K562 (cell line): ENCODE results near the gene CDCA5.

Experiments used
- SIN3A ChIP-seq, 2 experiments: fragments of 150-350 bp in 1 of 2; IDR thresholded peaks; 2 replicates each; pipeline ENCODE4 v1.6.1; 2011 to 2016; ENCODE audit warnings: borderline replicate concordance in 2 of 2, low read depth in 2 of 2, low read length in 2 of 2, mild to moderate bottlenecking in 2 of 2, moderate library complexity in 2 of 2; ENCODE audit not compliant: control insufficient read depth in 1 of 2
- TF ChIP-seq, protein P1 (sequence below), 2 experiments: fragments of 450-650 bp; IDR thresholded peaks; 2 replicates each; pipeline ENCODE4 v1.6.1; 2016; ENCODE audit warnings: mild to moderate bottlenecking in 2 of 2, borderline replicate concordance in 1 of 2, low read depth in 1 of 2, moderate library complexity in 1 of 2

DNA sequence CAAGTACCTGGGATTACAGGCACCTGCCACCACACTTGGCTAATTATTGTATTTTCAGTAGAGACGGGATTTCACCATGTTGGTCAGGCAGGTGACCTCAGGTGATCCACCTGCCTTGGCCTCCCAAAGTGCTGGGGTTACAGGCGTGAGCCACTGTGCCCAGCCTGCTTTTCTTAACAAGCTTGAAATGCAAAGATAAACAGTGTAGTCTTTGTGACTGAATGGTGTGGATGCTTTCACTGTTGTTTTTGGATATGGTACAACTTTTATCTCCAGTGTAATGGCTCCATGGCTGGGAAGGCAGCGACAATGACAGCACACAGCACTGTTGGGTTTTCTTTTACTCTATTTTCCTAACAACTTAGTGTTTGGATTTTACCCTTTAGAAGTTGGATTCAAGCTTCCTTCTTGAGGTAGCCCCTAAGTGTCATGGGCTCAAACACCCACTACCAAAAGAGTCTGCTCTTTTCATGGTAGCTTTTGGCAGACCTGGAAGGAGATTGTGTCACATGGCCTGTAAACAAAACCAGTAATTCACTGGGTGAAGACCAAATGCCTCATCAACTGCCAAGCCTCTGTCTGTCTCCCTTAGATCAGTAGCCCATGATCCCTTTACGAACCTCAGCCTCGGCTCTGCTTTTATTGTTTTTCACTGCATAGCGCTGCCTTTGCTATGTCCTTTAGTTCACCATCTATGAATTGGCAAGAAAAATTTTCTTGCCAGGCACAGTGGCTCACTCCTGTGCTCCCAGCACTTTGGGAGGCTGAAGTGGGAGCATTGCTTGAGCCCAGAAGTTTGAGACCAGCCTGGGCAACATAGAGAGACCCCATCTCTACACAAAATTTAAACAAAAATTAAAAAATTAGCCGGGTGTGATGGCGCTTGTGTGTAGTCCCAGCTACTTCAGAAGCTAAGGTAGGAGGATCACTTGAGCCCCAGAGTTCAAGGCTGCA, 18.6 kb upstream of the CDCA5 start:
- no peak for TF ChIP-seq SIN3A (IDR thresholded peaks at IDR 0.05; ENCODE audit: borderline replicate concordance in 2 of 2, control insufficient read depth in 1 of 2, low read depth in 2 of 2, low read length in 2 of 2)
- TF ChIP-seq, protein P1, sequence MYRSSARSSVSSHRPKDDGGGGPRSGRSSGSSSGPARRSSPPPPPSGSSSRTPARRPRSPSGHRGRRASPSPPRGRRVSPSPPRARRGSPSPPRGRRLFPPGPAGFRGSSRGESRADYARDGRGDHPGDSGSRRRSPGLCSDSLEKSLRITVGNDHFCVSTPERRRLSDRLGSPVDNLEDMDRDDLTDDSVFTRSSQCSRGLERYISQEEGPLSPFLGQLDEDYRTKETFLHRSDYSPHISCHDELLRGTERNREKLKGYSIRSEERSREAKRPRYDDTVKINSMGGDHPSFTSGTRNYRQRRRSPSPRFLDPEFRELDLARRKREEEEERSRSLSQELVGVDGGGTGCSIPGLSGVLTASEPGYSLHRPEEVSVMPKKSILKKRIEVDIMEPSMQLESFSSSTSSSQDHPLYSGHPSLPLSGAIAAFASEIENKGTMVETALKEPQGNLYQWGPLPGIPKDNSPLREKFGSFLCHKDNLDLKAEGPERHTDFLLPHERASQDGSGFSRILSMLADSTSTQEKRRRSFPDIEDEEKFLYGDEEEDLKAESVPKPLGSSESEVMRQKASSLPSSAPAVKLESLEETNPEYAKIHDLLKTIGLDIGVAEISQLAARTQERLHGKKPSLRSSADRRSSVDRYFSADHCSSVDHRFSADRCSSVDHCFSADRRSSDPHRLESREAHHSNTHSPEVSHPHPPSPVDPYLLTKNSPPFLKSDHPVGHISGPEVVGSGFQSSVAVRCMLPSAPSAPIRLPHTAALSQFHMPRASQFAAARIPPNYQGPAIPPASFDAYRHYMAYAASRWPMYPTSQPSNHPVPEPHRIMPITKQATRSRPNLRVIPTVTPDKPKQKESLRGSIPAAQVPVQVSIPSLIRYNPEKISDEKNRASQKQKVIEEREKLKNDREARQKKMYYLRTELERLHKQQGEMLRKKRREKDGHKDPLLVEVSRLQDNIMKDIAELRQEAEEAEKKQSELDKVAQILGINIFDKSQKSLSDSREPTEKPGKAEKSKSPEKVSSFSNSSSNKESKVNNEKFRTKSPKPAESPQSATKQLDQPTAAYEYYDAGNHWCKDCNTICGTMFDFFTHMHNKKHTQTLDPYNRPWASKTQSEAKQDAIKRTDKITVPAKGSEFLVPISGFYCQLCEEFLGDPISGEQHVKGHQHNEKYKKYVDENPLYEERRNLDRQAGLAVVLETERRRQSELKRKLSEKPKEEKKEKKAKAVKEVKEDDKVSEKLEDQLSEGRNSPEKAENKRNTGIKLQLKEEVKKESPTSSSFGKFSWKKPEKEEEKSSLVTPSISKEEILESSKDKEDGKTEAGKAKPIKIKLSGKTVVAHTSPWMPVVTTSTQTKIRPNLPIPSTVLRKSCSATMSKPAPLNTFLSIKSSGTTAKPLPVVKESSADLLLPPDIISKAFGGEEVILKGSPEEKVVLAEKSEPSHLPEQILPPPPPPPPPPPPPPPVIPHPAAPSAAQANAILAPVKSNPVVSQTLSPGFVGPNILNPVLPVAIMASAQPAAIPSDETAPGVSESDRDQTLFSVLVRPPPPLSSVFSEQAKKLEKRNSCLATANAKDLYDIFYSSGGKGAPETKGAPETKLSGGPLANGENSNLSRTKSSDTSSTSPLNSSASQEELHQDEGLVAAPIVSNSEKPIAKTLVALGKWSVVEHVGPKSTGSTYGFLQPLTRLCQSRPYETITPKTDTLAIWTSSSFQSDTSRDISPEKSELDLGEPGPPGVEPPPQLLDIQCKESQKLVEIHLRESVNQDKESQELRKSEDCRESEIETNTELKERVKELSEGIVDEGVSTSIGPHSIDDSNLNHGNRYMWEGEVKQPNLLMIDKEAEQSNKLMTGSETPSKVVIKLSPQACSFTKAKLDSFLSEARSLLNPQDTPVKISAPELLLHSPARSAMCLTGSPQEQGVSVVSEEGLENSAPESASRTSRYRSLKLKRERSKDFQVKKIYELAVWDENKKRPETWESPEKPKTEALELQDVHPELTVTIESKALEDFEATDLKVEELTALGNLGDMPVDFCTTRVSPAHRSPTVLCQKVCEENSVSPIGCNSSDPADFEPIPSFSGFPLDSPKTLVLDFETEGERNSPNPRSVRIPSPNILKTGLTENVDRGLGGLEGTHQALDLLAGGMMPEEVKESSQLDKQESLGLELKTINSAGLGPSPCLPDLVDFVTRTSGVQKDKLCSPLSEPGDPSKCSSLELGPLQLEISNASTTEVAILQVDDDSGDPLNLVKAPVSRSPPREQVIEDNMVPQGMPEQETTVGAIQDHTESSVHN (IDR thresholded peaks at IDR 0.05; ENCODE audit: borderline replicate concordance in 1 of 2, low read depth in 1 of 2), result no peak
